SK-N-MC (cell line): Measurements from ENCODE around the gene SAMD15.

Experiments used
- EZH2 ChIP-seq: fragments of 200-600 bp; sonication (generic); IDR thresholded peaks from one replicate; pipeline ENCODE4 v1.6.1; 2017; ENCODE audit warnings: antibody characterized with exemption
- FOXP2 ChIP-seq: optimal IDR thresholded peaks from 2 replicates; pipeline ENCODE3; 2011; ENCODE audit warnings: mild to moderate bottlenecking, moderate library complexity; ENCODE audit not compliant: insufficient read depth; ENCODE audit errors: extremely low read length, control extremely low read depth
- POLR2AphosphoS5 ChIP-seq: IDR thresholded peaks from 2 replicates; pipeline ENCODE4 v1.6.1; 2012; ENCODE audit warnings: mild to moderate bottlenecking, low read depth, low read length, borderline replicate concordance

- TF ChIP-seq POLR2AphosphoS5, result no peak
- no peak for TF ChIP-seq EZH2
- TF ChIP-seq FOXP2, result no peak
Measured at GRCh38 chr14:77337880-77338279, 39.3 kb upstream of the SAMD15 start.
